ENCODE results near the gene NRIP2. TPM values are rescaled to one million over a fixed set of nuclear protein-coding genes. Genes with fewer than 3 reads are reported as not detected.

Gene NRIP2
- total RNA-seq, 1 donor from 2014 or later: 1.1 TPM

- ATAC-seq (peak; percentile 52), DNase-seq (no peak)
- intact Hi-C loops (cut with micrococcal nuclease): no loop called here
These were observed 21.3 kb downstream of the NRIP2 start for GRCh38 chr12:2813214-2814185.

DNA sequence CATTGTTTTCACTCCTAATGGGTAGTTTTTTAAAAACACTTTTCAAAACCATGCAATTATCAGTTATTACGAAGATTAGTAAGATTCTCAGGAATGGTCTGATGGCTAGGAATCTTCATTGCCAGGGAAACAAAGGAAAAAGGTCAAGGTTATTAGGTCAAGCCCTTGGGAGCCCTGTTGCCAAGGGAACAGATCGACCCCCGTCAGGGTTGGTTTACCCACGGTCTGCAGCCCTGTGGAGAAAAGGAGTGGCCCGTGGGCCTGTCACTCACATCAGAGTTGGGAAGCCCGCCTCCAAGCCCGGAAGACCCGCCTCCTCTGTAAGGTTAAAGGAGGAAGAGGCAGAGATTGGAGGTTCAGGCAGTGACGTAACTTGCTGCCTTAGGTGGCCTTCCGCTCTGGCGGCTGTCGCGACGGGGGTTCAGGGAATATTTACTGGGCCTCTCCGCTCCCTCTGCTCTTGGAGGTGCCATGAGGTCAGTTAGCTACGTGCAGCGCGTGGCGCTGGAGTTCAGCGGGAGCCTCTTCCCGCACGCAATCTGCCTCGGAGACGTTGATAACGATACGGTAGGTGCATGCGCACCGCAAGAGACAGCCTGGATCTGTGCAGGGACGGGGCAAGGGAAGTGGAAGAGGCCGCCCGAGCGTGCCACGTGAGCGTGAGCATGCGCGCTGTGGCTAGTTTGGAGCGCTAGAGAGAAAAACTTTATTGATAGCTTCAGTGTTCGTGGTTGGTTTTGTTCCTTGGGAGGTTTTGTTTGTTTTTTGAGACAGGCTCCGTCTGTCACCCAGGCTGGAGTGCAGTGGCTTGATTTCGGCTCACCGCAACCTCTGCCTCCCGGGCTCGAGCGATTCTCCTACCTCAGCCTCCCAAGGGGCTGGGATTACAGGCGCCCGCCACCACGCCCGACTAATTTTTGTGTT lies 22.3 kb downstream of the NRIP2 start, which contains the start of gene ITFG2:
Gene ITFG2, plus strand, starts transcription at position 379 of the 924 bp plus-strand sequence. Its CDS starts 93 bp downstream, at position 472.
- intact Hi-C loops (cut with micrococcal nuclease): no loop called here
- peak; percentile 98 for DNase-seq
- peak; percentile 98 for ATAC-seq

GRCh38 chr12:2811801-2812200 lies 23.0 kb downstream of the NRIP2 start:
- DNase-seq: no peak
- intact Hi-C loops (cut with micrococcal nuclease): no loop called here
- no peak for ATAC-seq

DNA sequence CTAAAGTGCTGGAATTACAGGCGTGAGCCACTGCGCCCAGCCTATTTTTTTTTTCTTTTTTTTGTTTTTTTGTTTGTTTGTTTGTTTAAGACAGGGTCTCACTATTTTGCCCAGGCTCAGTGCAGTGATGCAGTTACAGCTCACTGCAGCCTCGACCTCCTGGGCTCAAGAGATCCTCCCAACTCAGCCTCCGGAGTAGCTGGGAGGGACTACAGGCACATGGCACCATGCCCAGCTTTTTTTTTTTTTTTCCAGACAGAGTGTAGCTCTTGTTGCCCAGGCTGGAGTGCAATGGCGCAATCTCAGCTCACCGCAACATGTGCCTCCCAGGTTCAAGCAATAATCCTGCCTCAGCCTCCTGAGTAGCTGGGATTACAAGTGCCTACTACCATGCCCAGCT lies 28.1 kb downstream of the NRIP2 start:
- no peak for ATAC-seq
- no peak for DNase-seq
- intact Hi-C loops (cut with micrococcal nuclease): no loop called here

GRCh38 chr12:2805143-2805520 lies 29.7 kb downstream of the NRIP2 start:
- intact Hi-C loops (cut with micrococcal nuclease): no loop called here
- no peak for DNase-seq
- ATAC-seq: no peak

- DNase-seq (peak; percentile 85), ATAC-seq (peak; percentile 91)
- intact Hi-C loops (cut with micrococcal nuclease): no loop called here
These were observed 30.3 kb downstream of the NRIP2 start for GRCh38 chr12:2804393-2805142.

- no peak for ATAC-seq
- intact Hi-C loops (cut with micrococcal nuclease): no loop called here
- DNase-seq: no peak
These were observed 31.0 kb downstream of the NRIP2 start for GRCh38 chr12:2803635-2804392.

GRCh38 chr12:2801044-2801783 lies 33.6 kb downstream of the NRIP2 start:
- DNase-seq: peak; percentile 55
- ATAC-seq: no peak

GRCh38 chr12:2800046-2800570 lies 34.7 kb downstream of the NRIP2 start:
- intact Hi-C loops (cut with micrococcal nuclease): no loop called here
- ATAC-seq: no peak

More at GRCh38 chr12:2801044-2801783, 33.6 kb downstream of the NRIP2 start:
- intact Hi-C loops (cut with micrococcal nuclease): no loop called here

DNA sequence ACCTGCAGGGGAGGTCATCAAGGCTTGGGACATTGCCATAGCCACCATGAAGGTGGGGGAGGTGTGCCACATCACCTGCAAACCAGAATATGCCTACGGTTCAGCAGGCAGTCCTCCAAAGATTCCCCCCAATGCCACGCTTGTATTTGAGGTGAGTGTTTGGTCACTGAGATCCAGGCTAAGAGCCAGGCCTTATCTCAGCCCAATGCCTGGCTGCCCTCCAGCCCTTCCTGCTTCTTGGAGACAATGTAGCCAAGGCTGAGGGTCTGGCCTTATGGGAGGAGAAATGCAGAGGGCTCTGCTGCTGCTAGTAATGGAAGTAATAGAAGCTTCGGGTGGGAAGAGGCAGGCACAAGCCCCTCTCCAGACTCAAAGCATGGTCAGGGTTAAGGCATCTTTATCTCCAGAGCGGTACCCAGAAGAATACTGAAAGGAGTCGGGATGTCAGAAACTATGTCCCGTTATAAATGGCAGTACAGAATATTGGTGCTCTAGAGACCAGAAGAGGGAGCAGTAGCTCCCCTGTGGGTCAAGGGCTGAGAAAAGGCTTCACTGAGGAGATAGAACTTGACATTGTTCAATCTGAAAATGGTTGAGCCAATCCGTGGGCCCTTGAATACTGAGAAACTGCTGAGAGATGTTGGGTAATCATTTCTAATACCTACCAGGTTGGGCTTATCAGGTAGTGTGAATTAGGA lies 37.0 kb downstream of the NRIP2 start:
- ATAC-seq: no peak
- peak; percentile 72 for DNase-seq
- intact Hi-C loops (cut with micrococcal nuclease): no loop called here

More at GRCh38 chr12:2800046-2800570, 34.7 kb downstream of the NRIP2 start:
- DNase-seq: no peak

- intact Hi-C loops (cut with micrococcal nuclease): no loop called here
- no peak for ATAC-seq
- no peak for DNase-seq
These were observed 38.6 kb downstream of the NRIP2 start for GRCh38 chr12:2796187-2796666.

DNA sequence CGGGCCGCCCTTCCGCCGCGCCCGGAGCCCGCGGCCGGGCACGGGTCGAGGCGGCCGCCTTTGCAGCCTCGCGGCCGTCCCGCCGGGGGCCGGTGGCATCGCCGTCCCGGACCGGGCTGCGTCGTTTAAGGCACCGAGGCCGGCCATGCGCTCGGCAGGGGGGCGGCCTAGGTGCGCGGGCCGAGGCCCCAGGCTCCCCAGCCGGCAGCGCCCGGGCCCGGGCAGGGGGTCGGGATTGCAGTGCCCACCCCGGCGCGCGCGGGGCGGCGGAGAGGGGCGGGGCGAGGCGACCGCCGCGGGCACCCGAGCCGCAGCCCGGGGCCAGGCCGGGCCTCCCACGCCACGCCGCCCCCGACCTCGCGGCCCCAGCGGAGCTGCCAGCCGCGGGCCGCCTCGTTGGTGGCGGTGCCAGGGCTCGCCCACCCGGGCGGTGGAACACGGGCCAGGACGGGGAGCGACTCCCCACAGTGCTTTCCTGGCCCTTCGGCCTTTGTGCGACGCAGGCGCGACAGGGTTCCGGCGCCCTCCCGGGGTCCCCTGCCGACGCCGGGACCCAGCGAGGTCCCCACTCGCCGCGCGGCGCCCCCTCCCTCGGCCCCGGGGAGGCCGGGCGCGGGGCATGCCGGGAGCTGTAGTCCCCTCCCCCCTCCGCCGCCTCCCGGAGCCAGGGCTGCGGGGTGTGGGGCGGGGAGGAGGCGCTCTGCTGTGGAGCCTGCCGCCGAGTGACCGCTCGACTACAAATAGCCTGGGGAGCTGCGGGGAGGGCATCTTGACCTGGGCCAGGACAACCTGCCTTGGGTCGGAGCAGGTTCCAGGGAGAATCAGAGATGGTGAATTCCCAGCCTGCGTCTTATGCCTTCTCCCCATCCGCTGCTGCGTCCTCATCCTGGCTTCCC lies 39.3 kb downstream of the NRIP2 start:
- intact Hi-C loops (cut with micrococcal nuclease): no loop called here
- peak; percentile 87 for ATAC-seq
- peak; percentile 91 for DNase-seq

DNA sequence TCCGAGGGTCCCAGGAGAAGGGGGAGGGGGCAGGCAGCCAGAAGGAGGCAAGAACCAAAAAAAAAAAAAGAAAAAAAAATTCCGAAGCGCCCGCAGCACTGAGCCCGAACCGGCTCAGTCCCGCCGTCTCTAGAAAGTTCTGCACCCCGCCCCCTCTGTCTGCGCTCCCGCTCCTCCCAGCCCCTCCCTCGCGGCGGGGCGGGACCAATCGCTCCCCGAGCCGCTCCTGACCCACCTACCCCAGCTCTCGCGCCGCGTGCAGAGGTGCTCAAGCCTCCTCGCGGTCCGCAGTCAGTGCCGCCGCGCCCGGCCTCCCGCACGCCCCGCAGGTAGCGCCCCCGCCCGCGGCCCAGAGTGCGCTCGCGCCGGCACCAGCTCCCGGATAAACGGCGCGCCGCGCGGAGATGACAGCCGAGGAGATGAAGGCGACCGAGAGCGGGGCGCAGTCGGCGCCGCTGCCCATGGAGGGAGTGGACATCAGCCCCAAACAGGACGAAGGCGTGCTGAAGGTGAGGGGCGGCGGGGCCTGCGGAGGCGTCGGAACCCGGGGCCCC lies 40.0 kb downstream of the NRIP2 start, which contains the start of gene FKBP4:
Gene FKBP4, plus strand, starts transcription at position 235 of the 554 bp plus-strand sequence. Its CDS starts 170 bp downstream, at position 405.
- ATAC-seq (peak; percentile 91), DNase-seq (peak; percentile 94)
- intact Hi-C loops (cut with micrococcal nuclease): no loop called here

DNA sequence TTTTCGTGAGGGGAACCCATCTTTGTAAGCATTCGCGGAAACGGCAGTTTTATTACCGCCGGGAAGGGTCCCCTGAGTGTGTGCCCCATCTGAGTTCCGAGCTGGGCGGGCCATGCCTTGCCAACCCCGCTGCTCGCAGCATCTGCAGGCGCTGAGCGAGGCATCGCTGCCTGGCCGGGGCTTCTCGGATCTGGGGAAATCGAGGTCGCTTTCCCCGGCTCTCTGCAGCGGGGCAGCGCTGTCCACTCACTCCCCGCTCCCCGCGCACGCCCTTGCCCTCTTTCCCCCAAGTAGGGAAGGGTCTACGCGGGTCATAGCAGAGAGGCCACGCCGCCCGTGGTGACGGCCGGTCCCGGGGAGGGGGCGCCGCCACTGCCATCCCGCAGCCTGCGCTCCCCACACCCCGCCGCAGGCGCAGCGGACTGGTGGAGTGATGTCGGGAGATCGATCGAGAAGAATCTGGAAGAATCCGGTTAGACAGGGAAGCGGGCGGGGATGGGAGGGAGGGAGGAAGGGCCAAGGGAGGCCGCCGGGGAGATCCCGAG lies 40.6 kb downstream of the NRIP2 start:
- intact Hi-C loops (cut with micrococcal nuclease): no loop called here
- ATAC-seq (peak; percentile 31), DNase-seq (peak; percentile 46)

- no peak for DNase-seq
- intact Hi-C loops (cut with micrococcal nuclease): no loop called here
These were observed 41.3 kb downstream of the NRIP2 start for GRCh38 chr12:2793561-2793960.

More at GRCh38 chr12:2793561-2793960, 41.3 kb downstream of the NRIP2 start:
- ATAC-seq: no peak

Data from left ventricle myocardium superior (tissue), 1 donor.